Measurements from ENCODE around the gene DHRS3. TPM values are rescaled to one million over a fixed set of nuclear protein-coding genes. Genes with fewer than 3 reads are reported as not detected.

DHRS3 gene
- total RNA-seq, 1 experiment from 2014 or later: 54.5 TPM

DNA sequence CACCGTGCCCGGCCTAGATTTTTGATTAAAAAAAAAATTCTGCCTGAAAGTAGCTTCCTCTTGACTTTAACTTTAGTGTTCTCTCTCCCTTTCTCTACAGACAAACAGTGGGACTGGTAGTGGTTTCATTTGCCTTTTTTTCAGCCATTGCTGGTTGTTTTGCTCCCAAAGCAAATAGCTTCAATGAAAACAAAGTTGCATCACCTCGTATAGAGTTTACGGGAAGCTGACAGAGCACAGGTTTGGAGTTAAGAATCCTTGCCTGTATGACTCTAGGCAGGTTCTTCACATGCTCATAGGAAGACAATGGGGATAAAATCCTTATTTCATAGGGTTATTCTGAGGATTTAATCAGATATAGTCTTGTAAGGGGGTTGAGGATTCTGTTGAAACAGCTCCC is 47.5 kb upstream of the DHRS3 start:
- DNase-seq: no peak
- Histone ChIP-seq H2BK20ac (ENCODE audit: low read depth, low read length, poor library complexity, severe bottlenecking) (no peak overlapping the region), H2BK12ac (ENCODE audit: insufficient read length, low read depth, low read length) (no peak overlapping the region), H3K56ac (ENCODE audit: insufficient read length, low read depth, low read length) (no peak overlapping the region), H3K4ac (ENCODE audit: low read depth, low read length) (no peak overlapping the region), H3K14ac (ENCODE audit: insufficient read depth, low read length) (no peak overlapping the region), H3K79me2 (ENCODE audit: insufficient read depth, low read length) (no peaks in the 10 kb centered on the region), H2BK15ac (ENCODE audit: low read depth, low read length) (no peak overlapping the region), H2BK5ac (ENCODE audit: insufficient read length, low read length) (no peak overlapping the region), H3K4me1 (ENCODE audit: insufficient read depth, low read length) (no peaks in the 10 kb centered on the region), H3K9me3 (ENCODE audit: control insufficient read depth, low read depth, low read length) (peaks cover 12% of the 10 kb centered on the region), H3T11ph (ENCODE audit: low read length) (no peak overlapping the region), H3K23ac (ENCODE audit: insufficient read length, low read depth, low read length) (no peak overlapping the region), H3K27ac (ENCODE audit: insufficient read length, low read depth, low read length) (no peak overlapping the region), H3K4me2 (ENCODE audit: insufficient read depth, insufficient read length, low read length) (no peak overlapping the region), H3K27me3 (ENCODE audit: insufficient read depth, low read length) (no peaks in the 10 kb centered on the region), H3K23me2 (ENCODE audit: insufficient read length, low read depth, low read length, poor library complexity, severe bottlenecking) (no peaks in the 10 kb centered on the region), H4K20me1 (ENCODE audit: control insufficient read depth, insufficient read depth, insufficient read length) (no peaks in the 10 kb centered on the region), H4K91ac (ENCODE audit: insufficient read length, low read depth, low read length) (no peak overlapping the region), H4K8ac (replicated peaks; ENCODE audit: insufficient read length, low read depth, low read length) (no peak overlapping the region), H4K5ac (ENCODE audit: insufficient read length, low read depth, low read length) (no peak overlapping the region), H2AK5ac (ENCODE audit: insufficient read length, low read length) (no peak overlapping the region), H2BK120ac (ENCODE audit: low read depth, low read length, poor library complexity, severe bottlenecking) (no peak overlapping the region), H3K79me1 (ENCODE audit: insufficient read depth, low read depth, low read length, poor library complexity, severe bottlenecking) (no peaks in the 10 kb centered on the region), H3K9ac (ENCODE audit: extremely low read depth, insufficient read length, low read length) (no peak overlapping the region), H3K18ac (ENCODE audit: insufficient read length, low read depth, low read length) (no peak overlapping the region), H2AFZ (ENCODE audit: low read length) (no peak overlapping the region)
- Mint-ChIP-seq H3K4me3 (no peak overlapping the region), H3K36me3 (ENCODE audit: insufficient read depth in 1 of 3, low read depth in 3 of 3) (peaks cover 1 to 10% (median 6%) of the 10 kb centered on the region in 3 experiments; a peak in 5 of 7 replicates), H3K4me1 (peaks cover 3 to 5% of the 10 kb centered on the region in 2 experiments), H3K9me3 (peaks cover 6 to 15% of the 10 kb centered on the region in 2 experiments), H3K27ac (no peak overlapping the region), H3K27me3 (ENCODE audit: low read depth) (peaks cover 6% of the 10 kb centered on the region)
- TF ChIP-seq, protein P1, sequence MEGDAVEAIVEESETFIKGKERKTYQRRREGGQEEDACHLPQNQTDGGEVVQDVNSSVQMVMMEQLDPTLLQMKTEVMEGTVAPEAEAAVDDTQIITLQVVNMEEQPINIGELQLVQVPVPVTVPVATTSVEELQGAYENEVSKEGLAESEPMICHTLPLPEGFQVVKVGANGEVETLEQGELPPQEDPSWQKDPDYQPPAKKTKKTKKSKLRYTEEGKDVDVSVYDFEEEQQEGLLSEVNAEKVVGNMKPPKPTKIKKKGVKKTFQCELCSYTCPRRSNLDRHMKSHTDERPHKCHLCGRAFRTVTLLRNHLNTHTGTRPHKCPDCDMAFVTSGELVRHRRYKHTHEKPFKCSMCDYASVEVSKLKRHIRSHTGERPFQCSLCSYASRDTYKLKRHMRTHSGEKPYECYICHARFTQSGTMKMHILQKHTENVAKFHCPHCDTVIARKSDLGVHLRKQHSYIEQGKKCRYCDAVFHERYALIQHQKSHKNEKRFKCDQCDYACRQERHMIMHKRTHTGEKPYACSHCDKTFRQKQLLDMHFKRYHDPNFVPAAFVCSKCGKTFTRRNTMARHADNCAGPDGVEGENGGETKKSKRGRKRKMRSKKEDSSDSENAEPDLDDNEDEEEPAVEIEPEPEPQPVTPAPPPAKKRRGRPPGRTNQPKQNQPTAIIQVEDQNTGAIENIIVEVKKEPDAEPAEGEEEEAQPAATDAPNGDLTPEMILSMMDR (conservative IDR thresholded peaks at IDR 0.05): no peak
- WGBS (ENCODE audit: extremely low coverage, insufficient read length, low lambda C conversion rate): no CpG with 5 or more reads among the region's 4 CpGs

Measured in H9 (cell line).